ENCODE measurements around the gene LGR6. TPM values are rescaled to one million over a fixed set of nuclear protein-coding genes. Genes with fewer than 3 reads are reported as not detected.

Gene LGR6
- polyA plus RNA-seq, 1 donor from 2014 or later = not detected

- Histone ChIP-seq H3K27ac (ENCODE audit: low read length) (no peak overlapping the region), H2AFZ (ENCODE audit: low read depth, low read length) (no peak overlapping the region), H3K36me3 (ENCODE audit: insufficient read depth, low read length) (no peaks in the 10 kb centered on the region), H3K9ac (ENCODE audit: low read length) (no peak overlapping the region), H3K4me2 (ENCODE audit: low read length) (no peak overlapping the region), H3K4me3 (ENCODE audit: low read length) (no peak overlapping the region), H3K9me2 (ENCODE audit: insufficient read depth, low read length) (no peaks in the 10 kb centered on the region), H3K27me3 (ENCODE audit: insufficient read depth, low read depth, low read length) (no peaks in the 10 kb centered on the region), H4K20me1 (ENCODE audit: insufficient read depth) (no peaks in the 10 kb centered on the region), H3F3A (ENCODE audit: insufficient read depth, low read length, poor library complexity, severe bottlenecking) (no peaks in the 10 kb centered on the region), H3K9me3 (ENCODE audit: low read length) (no peaks in the 10 kb centered on the region), H3K79me2 (replicated peaks; ENCODE audit: insufficient read depth, low read length) (no peaks in the 10 kb centered on the region)
- TF ChIP-seq POLR2AphosphoS5 (IDR thresholded peaks at IDR 0.05) (no peak), CTCF (IDR thresholded peaks at IDR 0.05; ENCODE audit: poor library complexity, severe bottlenecking) (no peak), RAD21 (conservative IDR thresholded peaks at IDR 0.05) (no peak), EZH2 (IDR thresholded peaks at IDR 0.05; ENCODE audit: borderline replicate concordance, insufficient read depth, low read length, poor library complexity, severe bottlenecking) (no peak), TAF1 (IDR thresholded peaks at IDR 0.05; ENCODE audit: low read depth) (no peak), MXI1 (conservative IDR thresholded peaks at IDR 0.05; ENCODE audit: poor library complexity, severe bottlenecking) (no peak), SMC3 (conservative IDR thresholded peaks at IDR 0.05; ENCODE audit: poor library complexity) (no peak)
Observed at GRCh38 chr1:202268817-202269216, 75.2 kb downstream of the LGR6 start.

DNA sequence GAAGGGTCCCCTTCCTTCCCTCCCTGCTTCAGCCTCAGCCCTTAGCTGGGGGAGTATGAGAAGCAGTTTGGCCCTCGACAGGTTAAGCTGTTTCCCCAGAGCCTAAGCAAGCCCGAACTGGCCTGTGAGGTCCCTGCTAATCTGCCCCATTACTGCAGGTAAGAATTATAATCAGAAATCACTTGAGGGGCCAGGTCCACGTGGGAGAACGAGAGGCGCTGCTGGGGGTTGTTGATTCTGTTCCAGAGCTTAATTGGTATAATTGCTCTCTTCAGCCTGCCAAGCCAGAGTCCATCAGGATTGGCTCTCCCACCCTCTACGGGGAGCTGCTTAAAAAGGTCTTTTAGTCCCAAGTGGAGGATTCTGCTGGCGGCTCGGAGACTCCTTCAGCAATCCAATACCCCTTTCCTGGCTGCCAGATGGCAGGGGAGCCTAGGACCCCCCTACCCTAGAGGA, 77.3 kb downstream of the LGR6 start:
- Histone ChIP-seq H3K9me2 (ENCODE audit: insufficient read depth, low read length) (no peaks in the 10 kb centered on the region), H2AFZ (ENCODE audit: low read depth, low read length) (no peak overlapping the region), H3K9me3 (ENCODE audit: low read length) (no peaks in the 10 kb centered on the region), H3K27me3 (ENCODE audit: insufficient read depth, low read depth, low read length) (no peaks in the 10 kb centered on the region), H3K79me2 (replicated peaks; ENCODE audit: insufficient read depth, low read length) (no peaks in the 10 kb centered on the region), H3K4me2 (ENCODE audit: low read length) (no peak overlapping the region), H3K9ac (ENCODE audit: low read length) (no peak overlapping the region), H3K4me3 (ENCODE audit: low read length) (no peak overlapping the region), H3K27ac (ENCODE audit: low read length) (no peak overlapping the region), H3K36me3 (ENCODE audit: insufficient read depth, low read length) (no peaks in the 10 kb centered on the region), H3F3A (ENCODE audit: insufficient read depth, low read length, poor library complexity, severe bottlenecking) (no peaks in the 10 kb centered on the region), H4K20me1 (ENCODE audit: insufficient read depth) (no peaks in the 10 kb centered on the region)
- TF ChIP-seq CTCF (IDR thresholded peaks at IDR 0.05; ENCODE audit: poor library complexity, severe bottlenecking) (no peak), SMC3 (conservative IDR thresholded peaks at IDR 0.05; ENCODE audit: poor library complexity) (no peak), REST (IDR thresholded peaks at IDR 0.05; ENCODE audit: borderline replicate concordance) (no peak), EP300 (conservative IDR thresholded peaks at IDR 0.05; ENCODE audit: poor library complexity, severe bottlenecking) (no peak), EZH2 (IDR thresholded peaks at IDR 0.05; ENCODE audit: borderline replicate concordance, insufficient read depth, low read length, poor library complexity, severe bottlenecking) (no peak), RAD21 (conservative IDR thresholded peaks at IDR 0.05) (no peak), MXI1 (conservative IDR thresholded peaks at IDR 0.05; ENCODE audit: poor library complexity, severe bottlenecking) (no peak), POLR2AphosphoS5 (IDR thresholded peaks at IDR 0.05) (no peak), TAF1 (IDR thresholded peaks at IDR 0.05; ENCODE audit: low read depth) (no peak)
